Activated T-cell treated with anti-CD3 and anti-CD28 coated beads for 4 hours (primary cell): ENCODE measurements around the gene LMOD1.
"Not testable (repeated sequence)": the region's sequence is repeated elsewhere in the genome, so short reads cannot be mapped to it uniquely, and the experiment has no call there.

Experiments used
- DNase-seq: peaks from one replicate; pipeline ENCODE4 v3.0.0-alpha.2; 2020

The LMOD1 gene

GRCh38 chr1:201912832-201913231 is 33.5 kb downstream of the LMOD1 start:
- DNase-seq = no peak

GRCh38 chr1:201911826-201912571 is 34.3 kb downstream of the LMOD1 start:
- DNase-seq = no peak

DNA sequence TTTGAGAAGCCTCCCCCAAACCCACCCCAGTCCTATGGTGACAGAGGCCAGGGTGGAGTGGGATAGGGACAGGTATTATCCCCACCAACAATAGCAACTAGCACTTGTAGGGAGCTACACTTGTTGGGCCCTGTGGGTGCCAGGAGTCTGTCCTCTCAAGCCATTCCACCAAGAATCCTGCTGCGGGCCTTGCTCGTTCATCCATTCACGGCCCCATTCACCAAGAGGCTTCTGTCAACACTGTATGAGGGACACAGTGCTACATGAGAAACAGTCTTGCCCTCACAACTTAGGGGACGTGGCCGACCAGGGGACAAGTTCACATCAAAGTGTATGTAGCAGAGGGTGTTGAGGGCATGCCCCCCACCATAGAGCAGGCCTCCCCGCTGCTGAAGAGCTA is 38.7 kb downstream of the LMOD1 start:
- no peak for DNase-seq

DNA sequence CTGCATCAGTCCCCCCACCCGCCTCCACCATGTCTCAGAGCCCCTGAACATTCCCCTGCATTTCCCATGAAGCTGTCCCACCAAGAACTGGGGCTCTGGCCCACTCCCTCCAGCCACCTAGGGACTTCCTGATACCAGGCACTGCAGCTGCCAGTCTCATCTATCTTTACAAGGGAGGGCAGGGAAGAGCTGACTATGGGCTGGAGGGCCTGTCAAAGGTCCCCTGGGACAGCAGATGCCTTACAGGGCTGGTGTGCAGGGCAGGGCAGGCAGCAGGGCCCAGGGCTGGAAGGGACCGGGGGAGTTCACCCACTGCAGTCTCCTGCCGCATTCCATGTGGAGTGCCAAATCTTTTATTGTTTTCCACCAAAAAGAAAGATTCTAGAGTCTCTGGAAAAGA is 40.0 kb downstream of the LMOD1 start:
- no peak for DNase-seq

- DNase-seq = no peak
Observed at GRCh38 chr1:201905234-201905890, 41.0 kb downstream of the LMOD1 start.

- DNase-seq = no peak
Observed at GRCh38 chr1:201904579-201904978, 41.8 kb downstream of the LMOD1 start.

- DNase-seq = no peak
Observed at GRCh38 chr1:201903135-201903534, 43.2 kb downstream of the LMOD1 start.

DNA sequence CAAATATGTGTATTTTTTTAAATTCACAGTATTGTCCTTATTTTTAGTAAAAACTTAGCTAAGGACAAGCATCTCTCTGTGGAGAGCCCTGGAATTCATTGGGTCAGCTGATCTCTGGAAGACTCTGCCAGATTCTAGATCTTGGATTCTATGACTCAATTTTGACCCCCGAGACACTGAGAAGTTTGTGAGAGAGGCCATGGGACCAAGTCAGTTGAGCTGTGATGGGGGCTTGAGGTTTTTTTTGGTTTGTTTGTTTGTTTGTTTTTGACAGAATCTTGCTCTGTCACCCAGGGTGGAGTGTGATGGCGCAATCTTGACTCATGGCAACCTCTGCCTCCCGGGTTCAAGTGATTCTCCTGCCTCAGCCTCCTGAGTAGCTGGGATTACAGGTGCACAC is 44.1 kb downstream of the LMOD1 start:
- no peak for DNase-seq

DNA sequence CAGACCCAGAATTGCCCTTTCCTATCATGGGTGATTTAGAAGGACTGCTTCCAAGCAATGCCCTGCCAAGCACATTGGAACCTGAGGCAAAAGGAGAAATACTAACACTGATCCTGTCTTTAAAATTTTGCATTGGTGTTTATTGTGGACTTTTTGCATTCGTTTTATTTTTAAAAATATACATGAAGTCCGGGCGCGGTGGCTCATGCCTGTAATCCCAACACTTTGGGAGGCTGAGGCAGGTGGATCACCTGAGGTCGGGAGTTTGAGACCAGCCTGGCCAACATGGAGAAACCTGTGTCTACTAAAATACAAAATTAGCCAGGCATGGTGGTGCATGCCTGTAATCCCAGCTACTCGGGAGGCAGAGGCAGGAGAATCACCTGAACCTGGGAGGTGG is 45.3 kb downstream of the LMOD1 start:
- DNase-seq = not testable (repeated sequence)

DNA sequence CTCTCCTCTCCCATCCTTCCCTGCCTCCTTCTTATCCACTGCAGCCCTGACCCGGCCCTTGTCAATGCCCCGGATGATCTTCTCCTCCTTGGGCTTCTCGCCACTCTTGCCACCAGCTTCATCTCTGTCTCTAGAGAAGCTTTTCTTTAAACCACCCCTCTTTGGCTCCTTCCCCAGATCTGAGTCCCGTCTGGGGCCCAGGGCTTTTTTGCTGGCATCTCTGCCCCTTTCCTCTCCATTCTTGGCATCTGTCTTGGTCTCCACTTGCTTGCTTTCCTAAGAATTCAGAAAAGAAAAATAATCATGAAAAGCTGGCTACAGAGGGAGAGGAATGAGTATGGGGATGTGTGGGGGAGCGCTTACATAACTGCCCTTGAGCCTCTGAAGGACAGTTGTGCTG is 45.9 kb downstream of the LMOD1 start:
- DNase-seq = no peak

DNA sequence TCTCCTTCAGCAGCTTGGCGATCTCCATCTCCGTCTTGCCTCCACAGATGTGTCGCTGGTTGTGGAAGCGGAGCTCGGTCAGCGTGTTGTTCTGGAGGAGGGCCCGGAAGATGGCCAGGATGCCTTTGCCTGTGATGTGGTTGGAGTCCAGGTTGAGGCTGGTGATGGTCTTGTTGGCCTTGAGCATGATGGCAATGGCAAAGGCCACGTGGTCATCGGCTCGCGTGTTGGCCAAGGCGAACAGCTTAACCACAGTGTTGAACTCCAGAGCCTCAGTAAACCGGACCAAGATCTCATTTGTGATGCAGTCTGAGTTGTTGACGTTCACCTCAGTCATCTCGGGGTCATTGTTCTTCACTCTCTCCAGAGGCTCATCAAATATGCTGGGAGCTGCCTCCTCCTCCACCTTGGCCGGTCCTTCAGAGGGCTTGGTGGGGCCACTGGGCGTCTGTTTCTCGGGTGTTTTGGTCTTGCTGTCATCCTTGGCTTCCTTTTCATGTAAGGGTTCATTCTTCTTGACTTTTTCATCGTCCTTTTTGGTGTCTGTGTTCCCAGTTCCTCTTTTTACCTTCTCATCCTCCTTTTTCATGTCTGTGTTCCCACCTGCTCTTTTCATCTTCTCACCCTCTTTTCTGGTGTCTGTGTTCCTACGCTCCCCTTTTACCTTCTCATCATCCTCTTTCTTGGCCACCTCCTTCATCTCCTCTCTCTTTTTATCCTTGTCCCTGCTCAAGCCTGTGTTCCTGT is 46.5 kb downstream of the LMOD1 start:
- no peak for DNase-seq

- no peak for DNase-seq
Observed at GRCh38 chr1:201898992-201899391, 47.4 kb downstream of the LMOD1 start.

GRCh38 chr1:201898240-201898894 is 48.0 kb downstream of the LMOD1 start:
- DNase-seq = no peak

GRCh38 chr1:201896951-201897391 is 49.4 kb downstream of the LMOD1 start:
- DNase-seq = no peak

- peak; percentile 63 for DNase-seq
Observed at GRCh38 chr1:201895913-201896807, 50.2 kb downstream of the LMOD1 start.

DNA sequence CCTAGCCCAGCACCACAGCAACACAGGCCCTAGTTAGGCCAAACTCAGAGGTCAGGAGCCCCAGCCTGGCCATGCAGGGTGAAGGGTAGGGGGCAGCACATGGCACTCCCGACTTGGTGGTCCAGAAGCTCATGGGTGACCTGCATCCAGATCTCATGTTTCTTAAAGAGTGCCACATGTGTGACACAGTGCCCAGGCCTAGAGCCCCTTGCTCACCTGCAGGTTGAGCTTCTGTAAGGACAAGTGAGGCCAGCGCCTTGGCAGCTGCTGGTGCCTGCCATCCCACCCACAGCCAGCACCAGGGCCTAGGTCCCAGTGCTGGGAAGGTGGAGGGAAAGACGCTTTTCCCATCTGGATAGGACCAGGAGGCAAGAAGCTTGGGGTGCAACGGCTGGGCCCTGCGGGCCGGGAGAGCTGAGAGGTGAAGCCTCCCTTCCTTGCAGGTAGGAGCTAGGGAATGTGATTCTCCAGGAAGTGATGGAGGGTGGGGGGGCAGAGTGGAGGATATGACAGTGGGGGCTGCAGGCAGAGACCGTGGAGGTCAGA is 51.2 kb downstream of the LMOD1 start:
- DNase-seq = no peak

GRCh38 chr1:201894343-201895119 is 51.8 kb downstream of the LMOD1 start:
- no peak for DNase-seq

- DNase-seq = no peak
Observed at GRCh38 chr1:201893431-201893830, 52.9 kb downstream of the LMOD1 start.

GRCh38 chr1:201892211-201892610 is 54.1 kb downstream of the LMOD1 start:
- DNase-seq = no peak

- DNase-seq = no peak
Observed at GRCh38 chr1:201891451-201892045, 54.8 kb downstream of the LMOD1 start.
